COLO829 (cell line): ENCODE data around the gene PLEK2.
A peak's percentile ranks its signal among the peaks of the same experiment; 100 is the strongest.
"Not testable (repeated sequence)": the region's sequence is repeated elsewhere in the genome, so short reads cannot be mapped to it uniquely, and the experiment has no call there.

Experiments used
- DNase-seq: peaks from one replicate; pipeline ENCODE4 v3.0.0; 2012; ENCODE audit warnings: low spot score

The PLEK2 gene

DNA sequence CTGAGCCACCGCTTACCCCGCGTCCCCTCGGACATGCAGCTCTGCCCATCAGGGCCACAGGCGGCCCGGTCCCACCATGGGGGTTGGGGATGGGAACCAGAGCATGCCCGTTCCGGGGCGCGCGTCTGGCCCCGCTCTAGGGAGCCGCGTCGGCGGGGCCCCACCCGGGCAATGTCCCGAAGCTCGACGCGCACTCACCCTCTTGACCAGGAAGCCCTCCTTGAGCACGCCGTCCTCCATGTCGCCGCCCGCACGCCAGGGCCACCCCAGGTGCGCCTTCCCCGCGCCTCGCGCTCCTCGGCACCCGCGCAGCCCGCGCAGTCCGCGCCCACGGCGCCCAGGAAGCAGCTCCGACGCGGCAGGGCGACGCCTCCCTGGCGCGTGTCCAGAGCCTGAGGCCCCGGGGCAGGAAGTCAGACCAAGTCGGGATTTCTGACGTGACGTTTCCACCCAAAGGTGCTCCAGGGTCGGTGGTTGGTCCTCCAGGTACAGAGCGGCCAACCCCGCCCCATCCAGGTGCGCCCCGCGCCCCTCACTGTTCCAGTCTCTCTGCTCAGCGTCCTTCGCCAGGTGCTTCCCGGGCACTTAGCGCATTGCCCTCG, at the start of gene PLEK2:
PLEK2 (minus strand) TSS at position 346 of the 602 bp plus-strand sequence; CDS start at position 240, 106 bp downstream.
- no peak for DNase-seq

DNA sequence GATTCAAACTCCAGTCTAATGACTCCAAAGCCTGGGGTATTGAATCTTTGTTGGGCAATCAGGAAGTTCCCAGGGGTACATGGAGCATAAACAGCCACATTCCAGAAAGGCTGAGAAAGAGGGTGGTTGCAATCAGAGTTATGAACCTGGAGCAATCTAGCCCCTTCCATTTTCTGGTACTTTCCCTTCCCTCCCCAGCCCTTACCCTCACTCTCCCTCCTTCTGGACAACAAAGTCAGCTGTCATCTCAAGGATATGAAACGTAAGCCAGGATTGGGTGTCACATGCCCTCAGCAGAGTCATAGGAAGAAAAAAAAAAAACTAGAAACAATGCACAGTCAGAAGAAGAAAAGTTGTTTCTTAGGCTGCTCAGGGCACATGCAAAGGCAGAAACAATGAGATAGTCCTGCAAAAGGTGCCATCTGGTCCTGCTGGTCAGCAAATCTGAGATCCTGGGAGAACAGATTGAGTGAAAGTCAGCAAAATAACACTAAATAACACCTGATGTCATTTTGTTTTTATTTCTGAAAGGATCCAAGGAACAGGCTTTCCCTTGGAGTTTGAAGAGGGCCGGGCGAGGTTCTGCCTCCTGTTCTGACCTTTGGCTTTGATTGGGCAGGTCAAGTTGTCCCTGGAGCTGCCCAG, 49.5 kb upstream of the PLEK2 start:
- DNase-seq, result peak; percentile 54

DNA sequence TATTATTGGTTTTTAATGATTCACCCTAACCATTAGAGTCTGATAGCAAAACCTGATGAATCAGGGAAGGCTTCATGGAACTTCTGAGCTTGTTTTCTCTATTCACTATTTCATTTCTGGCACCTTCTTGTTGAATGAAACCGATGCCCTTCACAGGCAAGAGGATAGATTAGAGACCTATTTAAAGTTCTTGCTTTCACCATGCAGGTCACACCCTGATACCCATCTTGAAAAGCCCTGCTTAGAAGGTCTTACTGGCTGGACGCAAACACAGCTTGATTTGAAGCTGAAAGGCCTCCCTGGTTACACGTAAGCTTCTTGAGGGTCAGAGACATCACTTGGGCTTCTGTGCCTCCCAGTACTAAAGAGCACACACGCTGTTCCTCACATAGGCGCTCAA, 47.4 kb upstream of the PLEK2 start:
- no peak for DNase-seq

DNA sequence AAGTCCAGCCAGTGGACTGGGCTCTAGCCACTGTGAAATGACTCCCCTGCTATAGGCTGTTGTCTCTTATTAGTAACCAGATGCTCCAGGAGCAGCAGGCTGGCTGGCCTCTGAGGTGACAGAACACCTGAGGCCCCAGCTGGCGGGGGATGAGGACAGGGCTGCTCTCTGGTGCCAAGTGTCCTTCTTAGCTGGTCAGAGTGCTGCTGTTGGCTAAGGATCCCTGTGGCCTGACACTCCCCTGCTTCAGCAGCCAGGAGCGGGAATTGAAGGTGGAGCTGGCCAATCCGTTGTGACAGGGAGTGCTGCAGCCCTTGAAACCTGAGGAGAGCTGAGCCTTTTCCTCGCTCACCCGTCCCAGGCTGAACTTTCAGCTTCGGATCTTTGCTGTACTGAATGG, 45.8 kb upstream of the PLEK2 start:
- no peak for DNase-seq

- no peak for DNase-seq
These were observed 44.8 kb upstream of the PLEK2 start for GRCh38 chr14:67456732-67457131.

GRCh38 chr14:67453575-67454300, 41.8 kb upstream of the PLEK2 start:
- no peak for DNase-seq

GRCh38 chr14:67451667-67452066, 39.7 kb upstream of the PLEK2 start:
- DNase-seq, result not testable (repeated sequence)

DNA sequence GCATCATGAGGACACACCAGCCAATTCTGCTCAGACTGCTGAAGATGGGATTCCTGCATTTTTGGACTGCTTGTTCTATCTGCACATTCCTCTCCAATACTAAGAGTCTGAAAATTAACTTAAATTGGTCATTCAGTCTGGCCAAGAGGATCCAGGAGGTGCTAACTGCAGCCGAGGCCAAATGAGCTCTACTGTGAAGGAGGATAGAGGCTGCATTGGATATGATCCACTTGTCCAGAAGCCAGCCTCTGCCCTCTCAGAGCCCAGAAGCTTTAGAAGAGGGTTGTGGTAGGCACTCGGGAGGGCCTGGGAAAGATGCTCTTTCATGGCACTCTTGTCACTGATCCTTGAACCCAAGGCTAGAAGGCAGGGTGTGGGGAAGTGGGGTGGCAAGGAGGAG, 37.1 kb upstream of the PLEK2 start:
- DNase-seq, result no peak

DNA sequence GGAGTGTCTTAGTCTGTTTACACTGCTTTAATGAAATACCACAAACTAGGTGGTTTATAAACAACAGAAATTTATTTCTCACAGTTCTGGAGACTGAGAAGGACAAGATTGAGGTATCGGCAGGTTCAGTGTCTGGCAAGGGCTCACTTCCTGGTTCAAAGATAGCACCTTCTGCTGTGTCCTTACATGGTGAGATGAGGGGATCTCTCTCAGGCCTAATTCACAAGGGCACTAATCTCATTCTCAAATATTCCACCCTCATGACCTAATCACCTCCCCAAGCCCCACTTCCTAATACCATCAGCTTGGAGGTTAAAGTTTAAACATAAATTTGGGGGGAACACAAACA, 35.0 kb upstream of the PLEK2 start:
- DNase-seq, result no peak

DNA sequence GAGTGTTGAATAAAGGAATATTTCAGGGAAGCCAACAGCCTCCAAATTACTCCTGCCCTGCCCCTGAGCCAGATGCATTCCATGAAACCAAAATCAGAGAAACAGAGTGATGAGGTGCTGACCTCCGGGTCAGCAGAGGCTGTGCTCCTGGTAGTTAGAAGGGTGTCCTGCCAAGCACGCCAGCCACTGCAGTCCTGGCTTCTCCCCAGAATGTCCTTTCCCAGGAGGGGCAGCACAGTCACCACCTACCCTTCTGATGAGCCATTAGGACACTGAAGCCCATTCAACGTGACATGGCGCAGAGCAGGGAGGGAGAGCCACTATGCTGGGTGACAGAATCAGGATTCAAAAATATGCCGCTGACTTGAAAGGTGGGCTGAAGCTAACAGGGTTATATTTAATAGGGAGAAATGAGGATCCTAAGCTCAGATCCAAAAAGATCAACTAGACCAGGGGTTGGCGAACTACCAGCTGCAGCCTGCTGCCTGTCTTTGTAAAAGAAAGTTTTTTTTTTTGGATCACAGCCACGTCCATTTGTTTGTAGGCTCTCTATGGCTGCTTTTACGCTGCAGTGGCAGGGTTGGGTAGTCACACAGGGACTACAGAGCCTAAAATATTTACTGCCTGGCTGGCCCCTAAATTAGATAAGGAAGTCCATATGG, 34.5 kb upstream of the PLEK2 start:
- DNase-seq, result no peak

DNA sequence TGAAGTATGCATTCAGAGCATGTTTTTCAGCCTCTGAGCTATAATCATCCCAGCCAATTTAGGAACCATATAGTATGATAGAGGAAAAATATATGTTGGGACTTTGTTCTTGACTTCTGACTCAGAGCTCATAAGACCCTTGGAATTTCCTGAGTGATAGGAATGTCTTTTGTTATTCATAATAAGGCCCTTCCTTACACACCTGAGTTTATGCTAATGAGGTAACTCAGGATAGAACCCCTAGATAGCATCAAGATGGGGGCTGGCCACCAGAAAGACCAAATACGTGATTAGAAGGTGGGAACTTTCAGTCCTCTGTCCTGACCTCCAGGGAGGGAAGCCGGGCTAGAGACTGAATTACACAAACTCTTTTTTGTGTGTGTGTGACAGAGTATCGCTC, 32.4 kb upstream of the PLEK2 start:
- no peak for DNase-seq

DNA sequence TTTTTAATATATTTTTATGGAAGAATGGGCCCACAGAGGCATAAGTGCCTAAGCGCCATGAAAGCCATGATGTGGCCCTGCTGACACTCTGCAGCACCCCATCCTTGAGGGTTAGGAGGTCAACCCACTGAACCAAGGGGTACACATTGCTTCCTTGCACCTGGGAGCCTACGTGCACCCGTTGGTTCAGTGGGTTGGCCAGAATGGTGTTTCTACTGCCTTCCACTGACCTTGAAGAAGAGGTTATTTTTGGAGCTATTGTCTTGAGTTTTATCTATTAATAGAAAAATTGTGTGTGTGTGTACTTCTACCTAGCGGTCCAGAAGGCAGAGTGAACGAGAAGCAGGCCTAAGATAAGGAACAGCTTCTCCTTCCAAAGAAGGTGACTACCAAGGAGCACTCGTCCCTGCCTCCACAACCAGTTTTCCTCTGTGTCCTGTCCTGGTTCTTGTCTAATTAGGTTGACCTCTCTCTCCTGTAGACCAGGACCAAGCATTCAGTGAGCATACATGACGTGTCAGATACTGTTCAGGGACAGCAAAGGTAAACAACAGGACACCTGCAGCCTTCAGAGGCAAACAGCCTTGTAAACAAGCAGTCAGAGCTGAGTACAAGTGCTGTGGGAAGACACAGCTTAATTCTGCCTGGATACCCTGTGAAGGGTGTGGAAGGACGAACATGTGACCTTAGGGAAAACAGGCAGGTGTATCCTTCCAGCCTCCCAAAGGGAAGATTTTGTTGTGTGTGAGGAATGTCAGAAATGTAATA, 30.4 kb upstream of the PLEK2 start:
- DNase-seq, result no peak

DNA sequence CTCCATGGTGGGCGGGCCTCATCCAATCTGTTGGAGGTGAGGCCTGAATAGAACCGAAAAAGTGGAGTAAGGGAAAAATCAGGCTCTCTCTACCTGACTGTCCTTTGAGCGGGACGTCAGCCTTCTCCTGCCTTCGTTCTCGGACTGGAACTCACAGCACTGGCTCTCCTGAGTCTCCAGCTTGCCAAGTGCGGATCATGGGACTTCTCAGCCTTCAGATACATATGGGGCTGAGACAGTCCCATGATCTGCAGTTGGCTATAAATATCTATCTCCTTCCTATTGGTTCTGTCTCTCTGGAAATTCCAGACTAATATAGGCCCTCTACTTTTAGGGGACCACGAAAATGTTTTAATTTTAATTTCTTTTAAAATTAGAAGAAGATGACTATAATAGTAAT, 29.7 kb upstream of the PLEK2 start:
- no peak for DNase-seq

DNA sequence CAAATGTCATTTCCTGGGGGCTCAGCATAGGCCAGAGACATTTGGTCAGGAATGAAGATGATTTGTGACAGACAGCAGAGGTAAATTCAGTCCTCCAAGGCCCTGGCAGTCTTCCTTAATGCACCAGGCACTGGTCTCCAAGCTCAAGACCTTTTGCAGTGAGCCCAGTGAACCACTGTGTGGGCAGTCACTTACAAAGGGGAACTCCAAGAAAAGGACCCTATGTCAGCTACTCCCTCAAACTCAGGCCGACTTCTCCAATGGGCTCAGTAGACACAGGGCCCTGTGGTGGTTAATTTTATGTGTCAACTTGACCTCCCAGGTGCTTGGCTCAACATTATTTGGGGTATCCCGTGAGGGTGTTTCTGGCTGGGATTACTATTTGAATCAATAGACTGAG, 29.3 kb upstream of the PLEK2 start:
- DNase-seq, result no peak

DNA sequence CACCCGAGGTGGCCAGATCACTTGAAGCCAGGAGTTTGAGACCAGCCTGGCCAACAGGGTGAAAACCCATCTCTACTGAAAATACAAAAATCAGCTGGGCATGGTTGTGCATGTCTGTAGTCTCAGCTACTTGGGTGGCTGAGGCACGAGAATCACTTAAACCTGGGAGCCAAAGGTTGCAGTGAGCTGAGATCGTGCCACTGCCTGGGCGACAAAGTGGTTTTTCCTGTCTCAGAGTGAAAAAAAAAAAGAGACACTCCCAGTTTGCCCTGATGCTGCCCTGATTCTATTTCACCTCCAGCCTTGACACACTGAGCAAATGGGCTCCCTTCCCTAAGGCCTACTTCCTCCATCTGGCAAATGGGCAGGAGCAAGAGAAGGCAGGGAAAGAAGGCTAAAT, 28.5 kb upstream of the PLEK2 start:
- DNase-seq, result no peak

- DNase-seq, result no peak
These were observed 27.0 kb upstream of the PLEK2 start for GRCh38 chr14:67438969-67439368.

- DNase-seq, result no peak
These were observed 24.3 kb upstream of the PLEK2 start for GRCh38 chr14:67436006-67436866.

GRCh38 chr14:67435603-67436002, 23.6 kb upstream of the PLEK2 start:
- DNase-seq, result no peak

DNA sequence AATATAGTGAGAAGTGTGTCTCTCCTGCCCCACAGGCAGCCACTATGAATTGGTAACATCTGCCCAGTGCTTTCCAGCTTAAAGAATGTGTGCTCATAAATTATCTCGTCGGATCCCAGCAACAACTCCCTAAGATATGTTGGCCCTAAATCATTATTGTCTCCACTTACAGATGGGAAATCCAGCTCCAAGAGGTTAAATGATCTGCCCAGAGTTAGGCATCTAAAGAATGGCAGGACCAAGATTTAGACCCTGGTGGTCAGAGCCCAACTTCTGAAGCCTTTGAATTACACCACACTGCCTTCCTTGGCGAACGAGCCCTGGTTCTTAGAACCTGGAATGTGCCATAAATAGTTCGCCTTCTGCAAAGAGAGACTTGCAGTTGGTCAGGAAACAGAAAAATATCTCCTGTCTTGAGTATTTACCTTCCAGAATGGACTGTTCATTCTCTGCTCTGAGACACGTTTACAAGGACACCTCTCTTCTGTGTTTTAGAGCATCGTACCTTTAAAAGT, 20.1 kb upstream of the PLEK2 start:
- no peak for DNase-seq

DNA sequence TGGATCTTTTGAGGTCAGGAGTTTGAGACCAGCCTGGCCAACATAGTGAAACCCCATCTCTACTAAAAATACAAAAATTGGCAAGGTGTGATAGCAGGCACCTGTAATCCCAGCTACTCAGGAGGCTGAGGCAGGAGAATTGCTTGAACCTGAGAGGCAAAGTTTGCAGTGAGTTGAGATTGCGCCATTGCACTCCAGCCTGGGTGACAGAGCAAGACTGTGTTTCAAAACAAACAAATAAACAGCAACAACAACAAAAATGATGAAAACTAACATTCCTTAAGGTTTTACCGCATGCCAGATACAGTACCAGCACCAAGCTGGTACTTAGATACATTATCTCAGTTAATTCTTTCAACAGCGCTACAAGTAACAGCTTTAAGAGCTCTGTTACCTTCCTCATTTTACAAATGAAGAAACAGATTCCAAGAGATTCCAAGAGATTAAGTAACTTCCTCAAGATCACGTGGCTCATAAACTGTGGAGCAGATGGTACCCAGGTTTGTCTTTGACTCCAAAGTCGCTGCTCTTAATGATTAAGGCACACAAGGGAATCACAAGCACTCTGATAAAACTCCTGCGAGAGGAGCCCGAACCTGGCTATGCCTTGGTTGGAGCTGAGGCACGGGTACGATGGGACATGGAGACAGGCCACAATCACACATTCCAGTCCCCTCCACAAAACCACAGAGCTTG, 17.7 kb upstream of the PLEK2 start:
- DNase-seq, result no peak
